ENCODE data around the gene GMPR.

GRCh38 chr6:16199804-16200203 lies 38.6 kb upstream of the GMPR start:
- no peak for TF ChIP-seq CTCF (conservative IDR thresholded peaks at IDR 0.05 in 1 of 2, IDR thresholded peaks at IDR 0.05 in 1 of 2; ENCODE audit: extremely low read depth in 1 of 2, insufficient read depth in 1 of 2, low read depth in 1 of 2, low read length in 2 of 2)
- TF ChIP-seq EZH2 (IDR thresholded peaks at IDR 0.05; ENCODE audit: borderline replicate concordance, low read length) = no peak
